Astrocyte of the spinal cord (primary cell): ENCODE results near the gene SLC12A6.
A peak's percentile ranks its signal among the peaks of the same experiment; 100 is the strongest.

Experiments used
- DNase-seq: peaks from one replicate; pipeline ENCODE4 v3.0.0; 2011; ENCODE audit warnings: low read depth, low spot score
- H3K4me3 ChIP-seq: 2 replicates; pipeline ENCODE4 v1.5.1; 2011; ENCODE audit warnings: low read depth, mild to moderate bottlenecking, low read length, moderate library complexity
- in situ Hi-C: cut with HindIII; loops from 2 replicates; pipeline ENCODE4 v1.10.0; 2017; ENCODE audit warnings: low sequenced_read_pairs
- TF ChIP-seq, protein P1 (sequence below): IDR thresholded peaks from 2 replicates; pipeline ENCODE4 v1.5.1; 2012; ENCODE audit warnings: low read depth, mild to moderate bottlenecking, low read length, inconsistent platforms

Gene SLC12A6

DNA sequence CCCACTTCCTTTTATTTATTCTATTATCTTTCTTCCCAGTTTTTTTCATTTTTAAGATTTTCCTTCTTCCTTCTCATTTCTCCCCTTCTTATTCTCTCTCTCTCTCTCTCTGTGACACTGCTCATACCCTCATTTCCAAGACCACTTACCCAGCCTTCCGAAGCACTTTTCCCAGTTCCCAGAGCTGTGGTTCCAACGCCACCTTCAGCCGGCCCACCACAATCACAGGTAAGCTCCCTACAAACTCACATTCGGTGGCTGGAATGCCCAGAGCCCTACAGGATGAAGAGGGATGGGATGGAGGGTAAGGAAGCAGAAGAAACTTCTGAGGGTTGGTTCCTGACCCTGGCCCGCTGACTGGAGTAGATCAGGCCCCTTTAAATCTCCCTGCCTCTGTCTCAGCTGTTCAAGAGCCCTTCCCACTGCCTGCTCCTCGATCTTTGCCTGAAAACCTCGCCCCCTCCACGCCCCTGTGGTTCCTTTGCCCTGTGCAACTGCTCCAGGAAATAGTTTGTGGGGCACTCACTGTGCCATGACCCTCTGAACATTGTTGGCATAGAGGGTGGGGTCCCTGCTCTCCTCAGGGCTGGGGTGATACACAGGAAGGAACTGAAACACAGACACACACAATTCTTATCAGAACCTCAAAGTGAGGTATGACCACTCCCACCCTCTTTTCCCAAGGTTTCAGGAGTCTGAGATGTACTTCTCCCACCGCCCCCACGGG lies 24.6 kb upstream of the SLC12A6 start:
- no peak overlapping the region for H3K4me3 ChIP-seq
- TF ChIP-seq, protein P1, sequence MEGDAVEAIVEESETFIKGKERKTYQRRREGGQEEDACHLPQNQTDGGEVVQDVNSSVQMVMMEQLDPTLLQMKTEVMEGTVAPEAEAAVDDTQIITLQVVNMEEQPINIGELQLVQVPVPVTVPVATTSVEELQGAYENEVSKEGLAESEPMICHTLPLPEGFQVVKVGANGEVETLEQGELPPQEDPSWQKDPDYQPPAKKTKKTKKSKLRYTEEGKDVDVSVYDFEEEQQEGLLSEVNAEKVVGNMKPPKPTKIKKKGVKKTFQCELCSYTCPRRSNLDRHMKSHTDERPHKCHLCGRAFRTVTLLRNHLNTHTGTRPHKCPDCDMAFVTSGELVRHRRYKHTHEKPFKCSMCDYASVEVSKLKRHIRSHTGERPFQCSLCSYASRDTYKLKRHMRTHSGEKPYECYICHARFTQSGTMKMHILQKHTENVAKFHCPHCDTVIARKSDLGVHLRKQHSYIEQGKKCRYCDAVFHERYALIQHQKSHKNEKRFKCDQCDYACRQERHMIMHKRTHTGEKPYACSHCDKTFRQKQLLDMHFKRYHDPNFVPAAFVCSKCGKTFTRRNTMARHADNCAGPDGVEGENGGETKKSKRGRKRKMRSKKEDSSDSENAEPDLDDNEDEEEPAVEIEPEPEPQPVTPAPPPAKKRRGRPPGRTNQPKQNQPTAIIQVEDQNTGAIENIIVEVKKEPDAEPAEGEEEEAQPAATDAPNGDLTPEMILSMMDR, result no peak
- in situ Hi-C loops, result no loop called here
- no peak for DNase-seq

DNA sequence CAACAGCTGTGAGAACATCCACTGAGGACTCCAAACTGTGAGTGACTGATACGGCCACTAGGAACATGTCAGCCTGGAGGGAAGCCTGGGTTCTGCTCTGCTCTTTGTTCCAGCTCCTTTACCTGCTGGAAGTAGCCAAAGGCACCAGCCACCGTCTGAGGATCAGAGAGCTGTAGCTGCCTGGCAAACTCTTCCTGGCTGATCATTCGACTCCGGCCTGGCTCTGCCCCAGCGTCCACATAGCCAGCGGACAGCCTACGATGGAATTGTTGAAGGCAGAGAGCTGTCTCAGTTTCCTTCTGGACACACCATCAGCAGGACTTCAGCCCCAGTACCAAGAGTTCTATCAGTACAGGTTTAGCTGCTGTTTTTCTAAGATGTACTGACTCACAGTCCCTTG lies 23.7 kb upstream of the SLC12A6 start:
- TF ChIP-seq, protein P1, result no peak
- DNase-seq, result no peak
- in situ Hi-C loops, result no loop called here
- H3K4me3 ChIP-seq, result no peak overlapping the region

DNA sequence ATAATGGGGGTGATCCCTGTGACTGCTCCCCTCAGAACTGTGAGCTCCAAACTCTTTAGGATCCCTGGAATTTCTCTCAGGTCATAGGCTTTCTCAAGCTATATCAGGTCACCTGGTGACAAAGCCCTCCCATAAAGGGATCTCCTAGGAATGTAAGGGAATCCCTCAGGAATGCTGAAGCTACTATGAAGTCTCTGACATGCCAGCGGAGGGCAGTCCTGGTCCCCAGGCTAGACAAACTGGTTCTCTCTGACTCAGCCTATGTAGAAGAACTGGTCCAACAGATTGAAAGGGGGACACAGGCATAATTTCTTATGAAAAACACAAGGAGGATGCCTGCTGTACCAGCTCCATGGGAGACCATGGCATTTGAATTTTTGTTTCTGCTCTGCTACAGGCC lies 22.7 kb upstream of the SLC12A6 start:
- DNase-seq, result no peak
- TF ChIP-seq, protein P1, result no peak
- H3K4me3 ChIP-seq, result no peak overlapping the region
- in situ Hi-C loops, result no loop called here

DNA sequence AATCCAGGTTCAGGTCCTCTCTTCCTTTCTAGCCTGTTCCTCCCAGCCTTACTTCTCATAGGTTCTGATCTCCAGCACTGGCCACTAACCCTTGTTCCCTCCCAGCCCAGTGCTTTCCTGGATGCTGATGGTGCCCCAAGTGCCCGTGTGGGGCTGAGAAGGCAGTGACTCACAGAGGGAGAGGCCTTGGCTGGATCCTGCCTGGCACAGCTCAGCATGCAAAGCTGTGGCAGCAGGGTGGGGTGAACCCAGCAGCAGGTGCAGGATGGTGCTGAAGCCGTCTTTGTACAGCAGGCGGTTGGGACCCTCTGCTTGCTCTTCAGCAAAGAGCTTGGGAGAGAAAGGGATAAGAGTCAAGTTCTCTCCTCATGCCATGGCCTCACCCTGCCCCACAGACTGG lies 21.8 kb upstream of the SLC12A6 start:
- TF ChIP-seq, protein P1, result no peak
- no peak overlapping the region for H3K4me3 ChIP-seq
- DNase-seq, result no peak
- in situ Hi-C loops, result no loop called here

DNA sequence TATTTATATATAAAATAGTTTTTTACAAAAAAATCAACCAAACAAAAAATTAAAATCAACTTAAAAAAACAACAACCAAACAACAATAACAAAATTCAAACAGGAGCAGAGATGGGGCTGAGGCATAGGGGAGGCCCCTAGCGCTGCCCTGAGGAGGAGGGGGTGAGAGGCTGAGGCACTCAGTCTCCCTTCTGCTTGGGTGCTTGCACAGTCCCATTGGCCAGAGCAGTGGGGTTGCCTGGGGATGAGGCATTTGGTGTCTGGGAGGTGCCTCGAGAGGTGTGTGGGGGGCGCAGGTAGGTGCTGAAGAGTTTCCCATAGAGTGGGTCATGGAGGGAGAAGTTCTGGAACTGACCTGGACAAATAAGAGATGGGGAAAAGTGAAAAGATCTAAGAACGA lies 21.4 kb upstream of the SLC12A6 start:
- TF ChIP-seq, protein P1, result no peak
- in situ Hi-C loops, result no loop called here
- H3K4me3 ChIP-seq, result no peak overlapping the region
- no peak for DNase-seq

DNA sequence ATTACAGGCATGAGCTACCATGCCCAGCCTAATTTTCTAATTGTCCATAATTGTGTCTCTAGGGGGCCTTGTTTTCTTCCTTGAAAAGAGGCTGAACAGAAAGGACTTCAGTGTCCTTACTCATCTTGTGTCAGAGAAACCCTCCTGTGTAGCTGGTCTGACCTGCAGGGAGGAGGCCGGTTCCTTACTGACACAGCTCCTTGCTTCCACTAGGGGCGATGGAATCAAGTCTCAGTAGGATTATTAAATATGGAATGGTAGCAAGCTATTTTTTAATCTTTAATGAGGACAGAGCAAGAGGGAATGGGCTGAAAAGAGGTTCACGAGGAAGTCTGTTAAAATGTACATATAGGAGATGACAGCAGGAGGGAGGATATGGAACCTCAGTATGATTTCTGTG lies 20.8 kb upstream of the SLC12A6 start:
- H3K4me3 ChIP-seq, result no peak overlapping the region
- TF ChIP-seq, protein P1, result peak; percentile 30
- in situ Hi-C loops, result no loop called here
- DNase-seq, result no peak

DNA sequence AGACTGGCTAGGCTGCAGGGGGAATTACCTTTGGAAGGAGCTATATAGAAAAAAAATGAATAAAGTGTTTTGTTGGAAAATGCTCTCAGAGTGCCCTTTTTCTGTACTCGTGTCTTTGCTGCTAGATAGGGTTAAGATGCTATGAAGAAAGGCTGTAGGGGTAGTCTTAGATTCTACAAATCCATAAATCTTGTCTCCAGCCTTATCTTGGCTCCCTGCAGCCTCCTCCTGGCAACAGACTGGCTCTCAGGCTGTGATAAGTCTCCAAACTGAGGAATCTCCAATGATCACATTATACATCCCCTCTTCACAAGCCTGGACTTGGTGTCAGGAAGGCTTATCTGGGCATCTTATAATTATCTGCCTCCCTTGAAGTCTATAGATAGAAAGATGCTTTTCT lies 20.1 kb upstream of the SLC12A6 start:
- in situ Hi-C loops, result no loop called here
- no peak for DNase-seq
- no peak overlapping the region for H3K4me3 ChIP-seq
- TF ChIP-seq, protein P1, result no peak
